Measurements from ENCODE around the gene OSBPL6.

DNA sequence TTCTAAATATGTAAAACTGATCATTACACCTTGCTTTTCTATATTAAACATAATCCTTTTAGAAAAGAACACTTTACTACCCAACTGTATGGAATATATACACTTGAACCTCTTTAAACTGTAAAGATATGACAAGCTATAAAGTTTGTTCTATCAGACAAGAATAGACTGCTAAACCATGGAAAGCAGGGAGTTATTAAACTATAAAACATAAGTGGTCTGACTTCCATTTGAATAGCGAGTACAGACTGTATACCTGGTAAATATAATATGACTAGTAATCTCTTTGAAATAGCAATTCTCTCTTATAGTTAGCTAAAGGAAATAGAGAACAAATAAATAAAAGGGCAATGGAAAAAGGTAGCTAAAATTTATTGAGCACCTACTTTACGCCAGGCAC lies 131.0 kb downstream of the OSBPL6 start:
- TF ChIP-seq, protein P1, sequence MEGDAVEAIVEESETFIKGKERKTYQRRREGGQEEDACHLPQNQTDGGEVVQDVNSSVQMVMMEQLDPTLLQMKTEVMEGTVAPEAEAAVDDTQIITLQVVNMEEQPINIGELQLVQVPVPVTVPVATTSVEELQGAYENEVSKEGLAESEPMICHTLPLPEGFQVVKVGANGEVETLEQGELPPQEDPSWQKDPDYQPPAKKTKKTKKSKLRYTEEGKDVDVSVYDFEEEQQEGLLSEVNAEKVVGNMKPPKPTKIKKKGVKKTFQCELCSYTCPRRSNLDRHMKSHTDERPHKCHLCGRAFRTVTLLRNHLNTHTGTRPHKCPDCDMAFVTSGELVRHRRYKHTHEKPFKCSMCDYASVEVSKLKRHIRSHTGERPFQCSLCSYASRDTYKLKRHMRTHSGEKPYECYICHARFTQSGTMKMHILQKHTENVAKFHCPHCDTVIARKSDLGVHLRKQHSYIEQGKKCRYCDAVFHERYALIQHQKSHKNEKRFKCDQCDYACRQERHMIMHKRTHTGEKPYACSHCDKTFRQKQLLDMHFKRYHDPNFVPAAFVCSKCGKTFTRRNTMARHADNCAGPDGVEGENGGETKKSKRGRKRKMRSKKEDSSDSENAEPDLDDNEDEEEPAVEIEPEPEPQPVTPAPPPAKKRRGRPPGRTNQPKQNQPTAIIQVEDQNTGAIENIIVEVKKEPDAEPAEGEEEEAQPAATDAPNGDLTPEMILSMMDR (CRISPR knock-in tag; IDR thresholded peaks at IDR 0.05): no peak
- TF ChIP-seq TBL1XR1 (IDR thresholded peaks at IDR 0.05; ENCODE audit: borderline replicate concordance, low read length, partially characterized antibody) (no peak), POLR2A (IDR thresholded peaks at IDR 0.05; ENCODE audit: insufficient read depth in 1 of 2, low read depth in 2 of 2, low read length in 2 of 2) (no peak)
